ENCODE measurements around the gene DCAF12. TPM values are rescaled to one million over a fixed set of nuclear protein-coding genes. Genes with fewer than 3 reads are reported as not detected.

The DCAF12 gene
- total RNA-seq, 1 experiment from 2014 or later = 40.2 TPM

DNA sequence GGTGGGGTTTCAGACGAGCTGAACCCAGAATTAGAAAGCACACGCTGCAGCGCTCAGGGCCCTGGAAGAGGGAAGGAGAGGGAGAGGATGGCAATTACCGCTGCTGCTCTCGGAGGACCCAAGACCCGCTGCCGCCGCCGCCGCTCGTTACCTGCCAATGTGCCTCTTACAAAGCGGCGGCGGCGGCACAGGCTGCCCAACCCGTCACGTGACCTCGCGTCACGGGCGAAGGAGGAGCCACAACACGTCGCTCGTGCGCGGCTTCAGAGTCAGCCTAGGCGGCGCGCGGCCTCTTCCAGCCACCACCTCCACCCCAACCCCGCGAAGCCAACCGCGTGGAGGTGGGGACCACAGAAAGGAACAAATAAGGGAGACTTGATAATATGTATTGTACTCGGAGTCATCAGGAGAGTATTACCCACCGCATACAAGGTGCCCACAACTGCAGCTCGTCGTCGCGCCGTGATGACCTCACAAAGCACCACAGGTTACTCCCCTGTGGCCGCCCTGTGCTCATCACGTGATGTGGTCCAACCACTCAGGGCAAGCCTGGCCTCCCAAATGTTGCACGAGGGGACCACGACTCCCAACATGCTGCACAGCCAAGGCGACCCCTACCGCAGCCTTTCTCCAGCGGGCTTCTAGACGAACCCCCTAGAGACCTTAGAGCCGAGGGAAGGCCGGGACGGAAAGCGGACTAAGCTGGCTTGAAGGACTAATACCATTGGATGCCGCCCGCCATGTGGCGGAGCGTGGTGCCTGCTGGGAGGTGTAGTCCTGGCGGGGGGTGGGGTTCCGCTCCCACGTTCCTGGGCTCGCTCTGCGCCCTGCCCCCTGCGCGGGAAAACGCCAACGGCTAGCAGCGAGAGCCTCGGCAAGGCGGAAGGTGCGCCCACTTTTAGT, 77.5 kb downstream of the DCAF12 start, which contains the start of gene UBAP2 (continued):
- TF ChIP-seq, protein P1, sequence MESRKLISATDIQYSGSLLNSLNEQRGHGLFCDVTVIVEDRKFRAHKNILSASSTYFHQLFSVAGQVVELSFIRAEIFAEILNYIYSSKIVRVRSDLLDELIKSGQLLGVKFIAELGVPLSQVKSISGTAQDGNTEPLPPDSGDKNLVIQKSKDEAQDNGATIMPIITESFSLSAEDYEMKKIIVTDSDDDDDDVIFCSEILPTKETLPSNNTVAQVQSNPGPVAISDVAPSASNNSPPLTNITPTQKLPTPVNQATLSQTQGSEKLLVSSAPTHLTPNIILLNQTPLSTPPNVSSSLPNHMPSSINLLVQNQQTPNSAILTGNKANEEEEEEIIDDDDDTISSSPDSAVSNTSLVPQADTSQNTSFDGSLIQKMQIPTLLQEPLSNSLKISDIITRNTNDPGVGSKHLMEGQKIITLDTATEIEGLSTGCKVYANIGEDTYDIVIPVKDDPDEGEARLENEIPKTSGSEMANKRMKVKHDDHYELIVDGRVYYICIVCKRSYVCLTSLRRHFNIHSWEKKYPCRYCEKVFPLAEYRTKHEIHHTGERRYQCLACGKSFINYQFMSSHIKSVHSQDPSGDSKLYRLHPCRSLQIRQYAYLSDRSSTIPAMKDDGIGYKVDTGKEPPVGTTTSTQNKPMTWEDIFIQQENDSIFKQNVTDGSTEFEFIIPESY (IDR thresholded peaks at IDR 0.05; ENCODE audit: extremely low read depth, insufficient replicate concordance, low read length) = no peak
- TF ChIP-seq TCF7L2 (IDR thresholded peaks at IDR 0.05; ENCODE audit: borderline replicate concordance, extremely low read depth, insufficient read depth, insufficient read length) (no peak), SIN3A (IDR thresholded peaks at IDR 0.05; ENCODE audit: low read depth) (peak; percentile 80; the same call in 1 of the 2 replicates), ELF1 (IDR thresholded peaks at IDR 0.05; ENCODE audit: borderline replicate concordance, low read depth) (no peak; the same call in 1 of the 2 replicates), FOSL1 (IDR thresholded peaks at IDR 0.05; ENCODE audit: low read depth) (no peak), POLR2AphosphoS5 (IDR thresholded peaks at IDR 0.05; ENCODE audit: low read depth, low read length) (peak; percentile 99), ZFX (IDR thresholded peaks at IDR 0.05) (peak; percentile 83), SRF (IDR thresholded peaks at IDR 0.05; ENCODE audit: low read depth) (peak; percentile 90), YY1 (IDR thresholded peaks at IDR 0.05; ENCODE audit: extremely low read depth, insufficient replicate concordance, low read depth, low read length) (peak; percentile 76), EGR1 (IDR thresholded peaks at IDR 0.05; ENCODE audit: low read depth) (no peak)
- TF ChIP-seq, protein P2, sequence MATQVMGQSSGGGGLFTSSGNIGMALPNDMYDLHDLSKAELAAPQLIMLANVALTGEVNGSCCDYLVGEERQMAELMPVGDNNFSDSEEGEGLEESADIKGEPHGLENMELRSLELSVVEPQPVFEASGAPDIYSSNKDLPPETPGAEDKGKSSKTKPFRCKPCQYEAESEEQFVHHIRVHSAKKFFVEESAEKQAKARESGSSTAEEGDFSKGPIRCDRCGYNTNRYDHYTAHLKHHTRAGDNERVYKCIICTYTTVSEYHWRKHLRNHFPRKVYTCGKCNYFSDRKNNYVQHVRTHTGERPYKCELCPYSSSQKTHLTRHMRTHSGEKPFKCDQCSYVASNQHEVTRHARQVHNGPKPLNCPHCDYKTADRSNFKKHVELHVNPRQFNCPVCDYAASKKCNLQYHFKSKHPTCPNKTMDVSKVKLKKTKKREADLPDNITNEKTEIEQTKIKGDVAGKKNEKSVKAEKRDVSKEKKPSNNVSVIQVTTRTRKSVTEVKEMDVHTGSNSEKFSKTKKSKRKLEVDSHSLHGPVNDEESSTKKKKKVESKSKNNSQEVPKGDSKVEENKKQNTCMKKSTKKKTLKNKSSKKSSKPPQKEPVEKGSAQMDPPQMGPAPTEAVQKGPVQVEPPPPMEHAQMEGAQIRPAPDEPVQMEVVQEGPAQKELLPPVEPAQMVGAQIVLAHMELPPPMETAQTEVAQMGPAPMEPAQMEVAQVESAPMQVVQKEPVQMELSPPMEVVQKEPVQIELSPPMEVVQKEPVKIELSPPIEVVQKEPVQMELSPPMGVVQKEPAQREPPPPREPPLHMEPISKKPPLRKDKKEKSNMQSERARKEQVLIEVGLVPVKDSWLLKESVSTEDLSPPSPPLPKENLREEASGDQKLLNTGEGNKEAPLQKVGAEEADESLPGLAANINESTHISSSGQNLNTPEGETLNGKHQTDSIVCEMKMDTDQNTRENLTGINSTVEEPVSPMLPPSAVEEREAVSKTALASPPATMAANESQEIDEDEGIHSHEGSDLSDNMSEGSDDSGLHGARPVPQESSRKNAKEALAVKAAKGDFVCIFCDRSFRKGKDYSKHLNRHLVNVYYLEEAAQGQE (IDR thresholded peaks at IDR 0.05; ENCODE audit: low read depth) = no peak
- TF ChIP-seq, protein P3, sequence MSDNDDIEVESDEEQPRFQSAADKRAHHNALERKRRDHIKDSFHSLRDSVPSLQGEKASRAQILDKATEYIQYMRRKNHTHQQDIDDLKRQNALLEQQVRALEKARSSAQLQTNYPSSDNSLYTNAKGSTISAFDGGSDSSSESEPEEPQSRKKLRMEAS (IDR thresholded peaks at IDR 0.05) = peak; percentile 94
